HG02970 (cell line): ENCODE measurements around the gene OR52N5.

Experiments used
- ATAC-seq: cut with Tn5 transposase; IDR thresholded peaks from one replicate; pipeline ENCODE4 v1.9.1; 2021; ENCODE audit warnings: mild to moderate bottlenecking, moderate library complexity, moderate number of reproducible peaks; ENCODE audit not compliant: unreplicated experiment, low FRiP score

The OR52N5 gene

DNA sequence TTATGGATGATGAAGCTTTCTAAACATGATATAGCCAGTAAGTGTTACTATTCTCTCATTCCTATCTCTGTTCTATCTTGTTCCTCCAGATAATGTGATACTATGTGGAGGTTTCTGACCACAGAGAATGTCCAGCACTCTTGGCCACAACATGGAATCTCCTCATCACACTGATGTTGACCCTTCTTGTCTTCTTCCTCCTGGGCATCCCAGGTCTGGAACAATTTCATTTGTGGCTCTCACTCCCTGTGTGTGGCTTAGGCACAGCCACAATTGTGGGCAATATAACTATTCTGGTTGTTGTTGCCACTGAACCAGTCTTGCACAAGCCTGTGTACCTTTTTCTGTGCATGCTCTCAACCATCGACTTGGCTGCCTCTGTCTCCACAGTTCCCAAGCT is 56.8 kb downstream of the OR52N5 start:
- ATAC-seq, result no peak
